Activated CD4-positive, CD25-positive, alpha-beta regulatory T cell treated with anti-CD3 and anti-CD28 coated beads, Interleukin-2, amount 50 U/mL, for 16 hours (primary cell): Measurements from ENCODE around the gene CA11.
"Not testable (repeated sequence)": the region's sequence is repeated elsewhere in the genome, so short reads cannot be mapped to it uniquely, and the experiment has no call there.

Experiments used
- DNase-seq: peaks from one replicate; pipeline ENCODE4 v3.0.0-alpha.2; 2020; ENCODE audit warnings: low read depth, low spot score

CA11 gene

GRCh38 chr19:48646001-48646721 is at the start of gene CA11:
Gene CA11, minus strand, starts transcription at chr19:48646187. Its CDS starts 555 bp downstream, at chr19:48645632.
- peak; percentile 83 for DNase-seq

GRCh38 chr19:48693629-48694028 is 47.6 kb upstream of the CA11 start:
- DNase-seq = not testable (repeated sequence)

GRCh38 chr19:48689449-48689848 is 43.5 kb upstream of the CA11 start:
- no peak for DNase-seq

GRCh38 chr19:48687776-48688175 is 41.8 kb upstream of the CA11 start:
- DNase-seq = no peak

GRCh38 chr19:48686637-48687036 is 40.6 kb upstream of the CA11 start:
- DNase-seq = not testable (repeated sequence)

- DNase-seq = no peak
Observed at GRCh38 chr19:48686088-48686487, 40.1 kb upstream of the CA11 start.

- no peak for DNase-seq
Observed at GRCh38 chr19:48685583-48685982, 39.6 kb upstream of the CA11 start.

- DNase-seq = no peak
Observed at GRCh38 chr19:48683349-48683748, 37.4 kb upstream of the CA11 start.

GRCh38 chr19:48681127-48681470 is 35.1 kb upstream of the CA11 start:
- no peak for DNase-seq

- DNase-seq = no peak
Observed at GRCh38 chr19:48680436-48681126, 34.6 kb upstream of the CA11 start.

GRCh38 chr19:48680006-48680405 is 34.0 kb upstream of the CA11 start:
- not testable (repeated sequence) for DNase-seq

GRCh38 chr19:48678201-48678600 is 32.2 kb upstream of the CA11 start:
- no peak for DNase-seq

GRCh38 chr19:48676887-48677286 is 30.9 kb upstream of the CA11 start:
- DNase-seq = no peak

- no peak for DNase-seq
Observed at GRCh38 chr19:48676487-48676886, 30.5 kb upstream of the CA11 start.

GRCh38 chr19:48674921-48675824 is 29.2 kb upstream of the CA11 start:
- peak; percentile 44 for DNase-seq

GRCh38 chr19:48674216-48674809 is 28.3 kb upstream of the CA11 start:
- no peak for DNase-seq

GRCh38 chr19:48673436-48674100 is 27.6 kb upstream of the CA11 start:
- no peak for DNase-seq

- no peak for DNase-seq
Observed at GRCh38 chr19:48672994-48673393, 27.0 kb upstream of the CA11 start, which contains the start of gene NTN5. Gene NTN5, minus strand, starts transcription at chr19:48673017. Its CDS starts 2,031 bp downstream, at chr19:48670986.

GRCh38 chr19:48671446-48671995 is 25.5 kb upstream of the CA11 start:
- DNase-seq = no peak

GRCh38 chr19:48670699-48671445 is 24.9 kb upstream of the CA11 start:
- DNase-seq = no peak
